ENCODE measurements around the gene MAP2K6.

DNA sequence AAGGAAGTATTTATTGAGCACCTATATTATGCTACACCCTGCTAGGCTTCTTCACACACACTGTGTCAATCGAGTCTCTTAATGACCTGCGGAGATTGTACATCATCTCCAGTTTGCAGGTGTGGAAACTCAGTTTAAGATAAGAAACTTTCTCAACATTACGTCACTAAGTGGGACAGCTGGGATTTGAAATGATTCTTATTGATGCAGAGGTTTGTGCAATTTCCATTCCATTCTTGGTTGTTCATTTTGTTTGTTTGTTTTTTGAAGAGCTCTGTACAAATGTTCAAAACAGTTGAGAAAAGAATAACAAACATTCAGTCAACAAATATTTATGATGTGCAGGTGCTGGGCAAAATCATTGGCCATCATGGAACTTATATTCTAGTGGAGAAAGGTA, 84.8 kb downstream of the MAP2K6 start:
- TF ChIP-seq CTCF (IDR thresholded peaks at IDR 0.05 in 8 of 11, conservative IDR thresholded peaks at IDR 0.05 in 3 of 11) (no peak), POLR2A (IDR thresholded peaks at IDR 0.05) (no peak), POLR2AphosphoS5 (IDR thresholded peaks at IDR 0.05) (no peak)

Measured in spleen (tissue), 7 donors.